ENCODE measurements around the gene GRID2IP.

DNA sequence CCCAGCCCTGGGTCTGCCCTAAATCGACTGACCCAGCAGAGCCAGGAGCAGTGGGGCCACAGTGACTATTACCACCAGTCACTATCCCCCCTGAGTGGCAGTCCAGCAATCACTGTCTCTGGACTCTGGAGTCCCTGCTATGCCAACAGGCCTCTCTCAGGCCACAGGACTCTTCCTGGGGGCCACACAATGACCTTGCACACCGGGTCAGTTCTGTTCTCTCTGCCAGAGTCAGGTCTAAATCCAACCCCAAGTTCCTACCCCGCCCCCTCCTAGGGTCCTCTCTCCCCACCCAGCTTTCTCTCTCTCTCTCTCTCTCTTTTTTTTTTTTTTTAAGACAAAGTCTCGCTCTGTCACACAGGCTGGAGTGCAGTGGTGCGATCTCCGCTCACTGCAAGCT, 21.6 kb downstream of the GRID2IP start:
- TF ChIP-seq, protein P1, sequence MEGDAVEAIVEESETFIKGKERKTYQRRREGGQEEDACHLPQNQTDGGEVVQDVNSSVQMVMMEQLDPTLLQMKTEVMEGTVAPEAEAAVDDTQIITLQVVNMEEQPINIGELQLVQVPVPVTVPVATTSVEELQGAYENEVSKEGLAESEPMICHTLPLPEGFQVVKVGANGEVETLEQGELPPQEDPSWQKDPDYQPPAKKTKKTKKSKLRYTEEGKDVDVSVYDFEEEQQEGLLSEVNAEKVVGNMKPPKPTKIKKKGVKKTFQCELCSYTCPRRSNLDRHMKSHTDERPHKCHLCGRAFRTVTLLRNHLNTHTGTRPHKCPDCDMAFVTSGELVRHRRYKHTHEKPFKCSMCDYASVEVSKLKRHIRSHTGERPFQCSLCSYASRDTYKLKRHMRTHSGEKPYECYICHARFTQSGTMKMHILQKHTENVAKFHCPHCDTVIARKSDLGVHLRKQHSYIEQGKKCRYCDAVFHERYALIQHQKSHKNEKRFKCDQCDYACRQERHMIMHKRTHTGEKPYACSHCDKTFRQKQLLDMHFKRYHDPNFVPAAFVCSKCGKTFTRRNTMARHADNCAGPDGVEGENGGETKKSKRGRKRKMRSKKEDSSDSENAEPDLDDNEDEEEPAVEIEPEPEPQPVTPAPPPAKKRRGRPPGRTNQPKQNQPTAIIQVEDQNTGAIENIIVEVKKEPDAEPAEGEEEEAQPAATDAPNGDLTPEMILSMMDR (IDR thresholded peaks at IDR 0.05) = no peak
- TF ChIP-seq ZFX (IDR thresholded peaks at IDR 0.05; ENCODE audit: borderline replicate concordance) = no peak

Measured in 22Rv1 (cell line).